Body of pancreas (tissue), 4 donors: ENCODE data around the gene APOB. TPM values are rescaled to one million over a fixed set of nuclear protein-coding genes. Genes with fewer than 3 reads are reported as not detected.

ENCODE experiments used
- ATAC-seq: fragments of 150-250 bp; one replicate; pipeline ENCODE4 v1.9.1; 2016
- DNase-seq, 4 donors: peaks; one replicate each; pipeline ENCODE4 v3.0.0-alpha.2; 2019
- H3K27ac ChIP-seq, 4 donors: fragments of 200-600 bp; sonication (generic); 1 replicate in 3 of 4; 2 replicates in 1 of 4; pipeline versions ENCODE4 v1.5.1 to v1.6.1; 2016 to 2019; ENCODE audit warnings: mild to moderate bottlenecking in 1 of 4, mixed read lengths in 1 of 4, moderate library complexity in 1 of 4
- H3K27me3 ChIP-seq, 2 donors: fragments of 200-600 bp; sonication (generic); one replicate each; pipeline ENCODE4 v1.6.0; 2016; ENCODE audit warnings: mild to moderate bottlenecking in 1 of 2
- H3K36me3 ChIP-seq, 2 donors: fragments of 200-600 bp; sonication (generic); replicated peaks in 1 of 2; 2 replicates each; pipeline ENCODE4 v1.5.1; 2016; ENCODE audit warnings: low read depth in 2 of 2; ENCODE audit not compliant: insufficient read depth in 1 of 2
- H3K4me1 ChIP-seq: fragments of 200-600 bp; sonication (generic); one replicate; pipeline ENCODE4 v1.6.0; 2016
- H3K4me3 ChIP-seq, 2 donors: fragments of 200-600 bp; sonication (generic); 1 replicate in 1 of 2; 2 replicates in 1 of 2; pipeline ENCODE4 v1.5.1; 2016 to 2019
- H3K9me3 ChIP-seq, 3 donors: fragments of 200-600 bp; sonication (generic); 1 replicate in 2 of 3; 2 replicates in 1 of 3; pipeline ENCODE4 v1.5.1; 2016
- CTCF ChIP-seq, 7 experiments: fragments of 450-650 bp in 4 of 7; fragments of 200-600 bp in 3 of 7; sonication (generic) in 3 of 7; IDR thresholded peaks; one replicate each; pipeline ENCODE4 v1.5.1; 2016 to 2019; ENCODE audit warnings: antibody characterized with exemption in 7 of 7
- POLR2A ChIP-seq, 3 donors: fragments of 450-650 bp; IDR thresholded peaks; one replicate each; pipeline ENCODE4 v1.6.1; 2016; ENCODE audit warnings: antibody characterized with exemption in 3 of 3, mild to moderate bottlenecking in 2 of 3
- WGBS, 2 donors: methylation state at CpG; one replicate each; pipeline ENCODE4 v1.1.5; 2017; 5-methylcytosine and 5-hydroxymethylcytosine counted together
- intact Hi-C: fragments of 100-400 bp; cut with DNase I; formaldehyde crosslinking; loops from one replicate; pipeline ENCODE4 v1.15.1; 2023
- total RNA-seq, 2 donors: library from RNA; depleted of rRNA; stranded (reverse); fragments of >200 nt; gene quantifications; one replicate each; pipeline ENCODE4 v1.1.0, GENCODE V29; 2016

The APOB gene
- total RNA-seq, 2 donors from 2014 or later, result 0.66 to 0.78 TPM

DNA sequence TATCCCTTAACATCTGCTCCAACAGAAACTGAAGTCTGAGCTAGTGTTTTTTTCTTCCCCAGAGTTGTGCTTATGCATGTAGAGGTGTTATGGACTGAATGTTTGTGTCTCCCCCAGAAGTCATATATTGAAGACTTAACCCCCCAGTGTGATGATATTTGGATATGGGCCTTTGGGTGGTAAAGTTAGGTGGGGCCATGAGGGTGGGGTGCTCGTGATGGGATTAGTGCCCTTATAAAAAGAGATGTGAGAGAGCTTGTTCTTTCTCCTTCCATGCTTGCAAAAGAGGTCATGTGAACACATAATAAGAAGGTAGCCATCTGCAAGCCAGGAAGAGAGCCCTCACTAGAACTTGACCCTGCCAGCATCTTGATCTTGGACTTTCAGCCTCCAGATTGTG lies 34.4 kb upstream of the APOB start:
- 65 to 71% methylated on average over 1 of the region's 1 CpG for WGBS, 2 donors
- Histone ChIP-seq H3K27me3 (no peaks in the 10 kb centered on the region), H3K4me3 (no peak overlapping the region), H3K36me3 (no peaks in the 10 kb centered on the region), H3K9me3 (no peaks in the 10 kb centered on the region), H3K4me1 (no peaks in the 10 kb centered on the region), H3K27ac (no peak overlapping the region)
- intact Hi-C loops, result no loop called here
- DNase-seq (no peak), ATAC-seq (no peak)
- TF ChIP-seq POLR2A (IDR thresholded peaks at IDR 0.05), result no peak
- no peak for TF ChIP-seq CTCF (IDR thresholded peaks at IDR 0.05)

DNA sequence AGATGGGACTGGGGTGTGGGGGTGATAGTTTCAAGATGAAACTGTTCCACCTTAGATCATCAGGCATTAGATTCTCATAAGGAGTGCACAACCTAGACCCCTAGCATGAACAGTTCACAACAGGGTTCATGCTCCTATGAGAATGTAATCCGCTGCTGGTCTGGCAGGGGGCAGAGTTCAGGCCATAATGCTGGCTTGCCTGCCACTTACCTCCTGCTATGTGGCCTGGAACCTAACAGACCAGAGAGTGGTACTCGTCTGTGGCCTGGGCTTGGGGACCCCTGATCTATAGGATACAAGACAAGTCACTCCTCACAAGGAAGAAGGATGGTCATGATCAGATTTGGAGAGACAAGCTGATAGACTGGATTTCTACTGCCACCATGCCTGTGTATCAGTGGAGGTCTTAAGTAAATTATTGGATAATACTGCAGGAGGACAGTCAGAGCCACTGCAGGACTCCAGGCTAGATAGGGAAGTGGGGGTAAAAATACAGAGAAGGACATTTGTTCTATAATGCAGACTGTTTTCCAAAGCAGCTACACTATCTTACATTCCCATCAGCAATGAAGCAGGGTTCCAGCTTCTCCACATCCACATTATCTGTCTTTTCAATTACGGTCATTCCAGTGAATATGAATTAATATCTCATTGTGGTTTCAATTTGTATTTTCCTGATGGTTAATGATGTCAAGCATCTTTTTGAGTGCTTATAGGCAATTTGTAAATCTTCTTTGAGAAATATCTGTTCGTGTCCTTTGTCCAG lies 28.8 kb upstream of the APOB start:
- Histone ChIP-seq H3K9me3 (no peaks in the 10 kb centered on the region), H3K27ac (no peak overlapping the region), H3K4me1 (no peaks in the 10 kb centered on the region), H3K36me3 (no peaks in the 10 kb centered on the region), H3K27me3 (no peaks in the 10 kb centered on the region), H3K4me3 (no peak overlapping the region)
- intact Hi-C loops, result no loop called here
- no peak for TF ChIP-seq POLR2A (IDR thresholded peaks at IDR 0.05)
- TF ChIP-seq CTCF (IDR thresholded peaks at IDR 0.05), result no peak
- DNase-seq, result no peak
- WGBS, 2 donors, result 62 to 77% methylated on average over 4 of the region's 4 CpGs
- ATAC-seq, result no peak

GRCh38 chr2:21070341-21071257 lies 26.7 kb upstream of the APOB start:
- intact Hi-C loops, result no loop called here
- no peak for ATAC-seq
- H3K27ac ChIP-seq, result no peak overlapping the region
- no peaks in the 10 kb centered on the region for H3K9me3 ChIP-seq
- no peak for TF ChIP-seq POLR2A (IDR thresholded peaks at IDR 0.05)
- no peak for TF ChIP-seq CTCF (IDR thresholded peaks at IDR 0.05)
- WGBS, 2 donors, result 65% methylated on average over 9 of the region's 9 CpGs
- no peak overlapping the region for H3K4me3 ChIP-seq
- H3K4me1 ChIP-seq, result no peaks in the 10 kb centered on the region
- DNase-seq, result no peak
- no peaks in the 10 kb centered on the region for H3K36me3 ChIP-seq
- H3K27me3 ChIP-seq, result no peaks in the 10 kb centered on the region

DNA sequence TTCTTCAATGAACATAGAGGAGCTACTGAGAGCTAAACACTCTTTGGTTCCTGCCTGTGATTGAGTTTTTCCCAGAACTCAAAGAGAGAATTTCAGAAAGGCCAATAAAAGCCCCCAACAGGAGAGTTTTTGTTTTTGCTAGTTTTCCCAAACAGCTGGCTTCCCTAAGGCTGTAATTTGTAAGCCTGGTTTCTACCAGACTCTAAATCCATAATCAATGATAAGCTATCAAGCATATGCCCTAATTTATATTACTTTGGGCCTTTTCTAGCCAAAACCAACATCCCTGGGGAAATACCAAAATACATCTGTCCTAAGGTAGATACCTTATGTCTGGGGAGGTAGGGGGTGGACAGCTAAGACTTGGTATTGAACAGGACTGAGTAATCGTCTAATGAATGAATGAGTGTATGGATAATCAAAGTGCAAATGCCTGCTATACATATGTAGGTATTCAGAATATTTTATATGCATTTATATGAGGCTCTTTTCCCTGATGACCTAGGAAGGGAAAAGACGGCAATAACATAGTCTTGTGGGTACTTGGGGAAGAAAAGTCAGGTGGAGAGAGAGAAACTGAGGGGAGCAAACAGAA lies 26.0 kb upstream of the APOB start:
- ATAC-seq (no peak), DNase-seq (no peak)
- Histone ChIP-seq H3K27me3 (no peaks in the 10 kb centered on the region), H3K9me3 (no peaks in the 10 kb centered on the region), H3K4me1 (no peaks in the 10 kb centered on the region), H3K4me3 (no peak overlapping the region), H3K27ac (no peak overlapping the region), H3K36me3 (no peaks in the 10 kb centered on the region)
- 35 to 51% methylated on average over 2 of the region's 2 CpGs for WGBS, 2 donors
- intact Hi-C loops, result no loop called here
- TF ChIP-seq CTCF (IDR thresholded peaks at IDR 0.05) (no peak), POLR2A (IDR thresholded peaks at IDR 0.05) (no peak)
